RPMI7951 (cell line): Measurements from ENCODE around the gene BUD31. TPM values are rescaled to one million over a fixed set of nuclear protein-coding genes. Genes with fewer than 3 reads are reported as not detected.
A peak's percentile ranks its signal among the peaks of the same experiment; 100 is the strongest.
"Not testable (repeated sequence)": the region's sequence is repeated elsewhere in the genome, so short reads cannot be mapped to it uniquely, and the experiment has no call there.

Experiments used
- DNase-seq: peaks from one replicate; pipeline ENCODE4 v3.0.0-alpha.2; 2012; ENCODE audit warnings: low read depth
- total RNA-seq: library from RNA; depleted of rRNA; stranded (reverse); fragments of >200 nt; shearing (Covaris generic); gene quantifications from 2 replicates; pipeline ENCODE4 v1.2.3, GENCODE V29; 2014

The BUD31 gene
- total RNA-seq, 1 experiment from 2014 or later, result 240 TPM

DNA sequence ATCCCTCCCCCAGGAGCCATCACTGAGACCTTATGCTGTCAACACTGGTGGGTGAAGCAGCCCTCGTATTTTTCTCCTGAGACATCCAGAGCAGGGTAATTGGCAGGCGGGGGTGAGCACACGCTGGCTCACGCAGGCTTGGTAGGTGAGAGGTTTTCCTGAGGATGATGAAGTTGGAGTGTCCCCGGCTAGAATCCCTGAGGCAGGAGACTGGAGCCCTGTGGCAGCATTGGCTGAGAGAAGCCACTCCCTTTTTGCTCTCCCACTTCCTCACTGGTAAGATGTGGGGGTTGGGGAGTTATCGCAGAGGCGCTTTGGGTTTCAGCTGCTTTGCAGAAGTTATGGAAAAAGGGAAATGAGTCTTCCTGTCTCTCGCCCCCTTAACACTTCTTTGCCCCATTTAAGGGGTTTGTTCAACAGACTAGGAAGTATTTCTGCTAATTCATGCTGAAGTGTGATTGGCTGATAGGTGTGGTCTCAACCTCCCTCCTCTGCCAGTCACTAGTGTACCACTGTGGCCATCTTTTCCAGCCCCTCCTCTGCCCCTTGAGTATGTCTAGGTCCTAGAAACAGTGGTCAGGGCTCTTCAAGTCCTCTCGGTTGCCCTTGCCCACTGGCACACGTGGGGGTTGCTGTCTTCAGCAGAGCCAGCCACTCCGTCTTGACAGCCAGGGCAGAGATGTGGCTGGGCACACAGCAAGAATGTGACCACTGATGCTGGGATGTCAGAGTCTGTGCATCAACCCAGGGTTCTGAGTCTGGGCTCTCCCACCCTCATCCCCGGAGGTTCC lies 28.5 kb upstream of the BUD31 start:
- peak; percentile 76 for DNase-seq

- DNase-seq, result peak; percentile 63
Observed at GRCh38 chr7:99380823-99381663, 27.7 kb upstream of the BUD31 start.

DNA sequence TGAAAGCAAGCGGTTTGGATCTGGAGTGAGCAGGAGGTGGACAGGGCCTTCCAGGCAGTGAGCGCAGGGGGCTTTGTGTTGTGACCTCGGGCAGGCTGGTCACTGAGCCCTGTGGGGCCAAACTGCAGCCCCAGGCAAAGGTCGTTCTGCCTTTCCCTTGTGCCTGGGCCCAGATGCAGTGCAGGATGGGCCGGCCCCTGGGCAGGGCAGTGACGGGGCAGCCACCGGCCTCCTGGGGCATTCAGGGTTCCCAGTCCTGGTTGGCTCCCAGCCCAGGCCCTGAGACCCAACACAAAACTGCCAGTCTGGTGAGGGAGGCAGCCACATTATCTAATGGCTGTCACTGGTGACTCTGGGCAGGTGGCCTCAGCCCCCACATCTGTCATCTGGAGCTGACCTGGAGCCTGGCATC lies 27.1 kb upstream of the BUD31 start:
- no peak for DNase-seq

- DNase-seq, result no peak
Observed at GRCh38 chr7:99383203-99383602, 25.6 kb upstream of the BUD31 start.

DNA sequence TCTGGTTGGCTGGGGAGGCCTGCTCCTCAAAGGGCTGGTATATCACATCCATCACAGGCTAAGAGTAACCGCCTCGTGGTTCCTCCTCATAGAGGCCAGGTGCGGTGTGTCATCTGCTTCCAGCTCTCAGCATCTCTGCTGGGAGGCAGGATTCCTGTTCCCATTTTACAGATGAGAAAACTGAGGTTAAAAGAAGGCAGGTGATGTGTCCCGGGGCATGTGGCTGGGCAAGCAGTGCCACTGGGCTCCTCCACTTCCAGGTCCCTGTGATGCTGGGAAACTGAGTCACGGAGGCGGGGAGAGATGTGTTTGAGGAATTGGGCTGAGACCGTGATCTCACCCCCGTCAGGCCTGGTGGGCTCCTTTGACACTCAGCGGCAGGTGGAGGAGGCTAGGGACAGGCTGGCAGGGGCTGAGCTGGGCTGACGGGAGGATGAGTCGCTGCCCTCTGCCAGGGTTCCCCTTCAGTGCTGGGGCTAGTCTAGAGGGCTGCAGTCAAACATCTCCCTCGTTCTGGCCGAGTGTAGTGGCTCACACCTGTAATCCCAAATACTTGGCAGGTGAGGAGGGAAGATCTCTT lies 24.9 kb upstream of the BUD31 start:
- DNase-seq, result no peak

DNA sequence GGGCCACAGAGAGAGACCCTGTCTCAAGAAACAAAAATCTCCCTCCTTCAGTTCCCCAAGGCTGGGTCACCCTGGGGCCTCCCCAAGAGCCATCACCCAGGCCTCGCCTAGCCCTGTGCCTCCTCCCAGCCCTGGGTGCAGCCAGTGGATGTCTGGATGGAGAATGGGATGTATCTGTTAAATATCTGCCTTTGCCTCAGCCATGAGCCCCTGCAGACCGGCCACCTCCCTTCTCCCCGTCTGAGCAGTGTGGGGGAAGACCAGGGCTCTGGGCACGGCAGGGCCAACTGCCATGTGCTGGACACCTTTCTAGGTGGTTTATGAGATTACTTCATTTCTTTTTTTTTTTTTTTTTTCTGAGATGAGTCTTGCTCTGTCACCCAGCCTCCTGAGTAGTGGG lies 24.2 kb upstream of the BUD31 start:
- DNase-seq, result no peak

DNA sequence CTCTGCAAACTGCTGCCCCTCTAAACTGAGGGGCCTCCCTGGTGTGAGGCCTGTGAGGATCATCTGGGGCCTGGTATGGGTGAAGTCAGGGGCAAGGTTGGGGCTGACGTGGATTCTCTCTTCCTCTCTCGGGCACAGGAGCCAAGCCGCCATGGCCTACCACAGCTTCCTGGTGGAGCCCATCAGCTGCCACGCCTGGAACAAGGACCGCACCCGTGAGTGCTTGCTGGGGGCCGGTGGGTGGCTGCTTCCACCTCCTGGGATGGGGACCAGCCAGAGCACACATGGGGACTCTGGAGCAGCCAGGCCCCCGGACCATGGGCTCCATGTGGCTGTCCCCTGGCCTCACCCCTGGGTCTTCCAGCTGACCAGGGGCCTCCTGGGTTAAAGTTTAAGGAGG lies 23.2 kb upstream of the BUD31 start:
- no peak for DNase-seq

DNA sequence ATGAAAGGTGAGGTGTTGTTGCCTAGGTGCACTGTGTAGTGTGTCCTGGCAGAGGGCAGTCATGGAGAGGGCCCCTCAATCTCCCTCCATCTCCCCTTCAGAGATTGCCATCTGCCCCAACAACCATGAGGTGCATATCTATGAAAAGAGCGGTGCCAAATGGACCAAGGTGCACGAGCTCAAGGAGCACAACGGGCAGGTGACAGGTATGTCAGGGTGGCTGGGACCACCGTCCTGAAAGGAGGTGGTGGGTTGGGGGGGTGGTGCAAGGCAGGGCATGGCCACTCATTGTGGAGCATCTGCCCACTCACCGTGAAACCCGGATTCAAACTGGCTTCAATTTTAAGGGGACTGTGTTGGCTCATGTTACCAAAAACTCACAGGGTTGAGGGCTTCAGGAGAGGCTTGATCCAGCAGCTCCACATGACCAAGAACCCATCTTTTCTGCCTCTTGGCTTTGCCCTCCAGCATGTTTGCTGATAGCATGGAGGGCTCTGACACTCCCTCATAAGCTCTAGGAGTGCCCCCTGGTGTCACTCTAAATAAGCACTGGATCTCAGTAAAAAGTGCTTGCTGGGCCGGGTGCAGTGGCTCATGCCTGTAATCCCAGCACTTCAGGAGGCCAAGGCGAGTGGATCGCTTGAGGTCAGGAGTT lies 22.1 kb upstream of the BUD31 start:
- peak; percentile 59 for DNase-seq

- not testable (repeated sequence) for DNase-seq
Observed at GRCh38 chr7:99387239-99387635, 21.5 kb upstream of the BUD31 start.

DNA sequence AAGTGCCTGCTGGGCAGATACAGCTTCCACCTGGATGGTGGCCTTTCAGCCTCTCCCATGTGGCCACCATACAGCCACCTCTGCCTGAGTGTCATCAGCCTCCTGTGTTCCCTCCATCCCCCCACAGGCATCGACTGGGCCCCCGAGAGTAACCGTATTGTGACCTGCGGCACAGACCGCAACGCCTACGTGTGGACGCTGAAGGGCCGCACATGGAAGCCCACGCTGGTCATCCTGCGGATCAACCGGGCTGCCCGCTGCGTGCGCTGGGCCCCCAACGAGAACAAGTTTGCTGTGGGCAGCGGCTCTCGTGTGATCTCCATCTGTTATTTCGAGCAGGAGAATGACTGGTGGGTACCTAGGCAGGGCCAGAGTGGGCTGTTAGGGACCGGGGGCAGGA lies 20.9 kb upstream of the BUD31 start:
- no peak for DNase-seq

GRCh38 chr7:99389772-99390171 lies 19.0 kb upstream of the BUD31 start:
- DNase-seq, result no peak

GRCh38 chr7:99390941-99391602 lies 17.7 kb upstream of the BUD31 start:
- no peak for DNase-seq

DNA sequence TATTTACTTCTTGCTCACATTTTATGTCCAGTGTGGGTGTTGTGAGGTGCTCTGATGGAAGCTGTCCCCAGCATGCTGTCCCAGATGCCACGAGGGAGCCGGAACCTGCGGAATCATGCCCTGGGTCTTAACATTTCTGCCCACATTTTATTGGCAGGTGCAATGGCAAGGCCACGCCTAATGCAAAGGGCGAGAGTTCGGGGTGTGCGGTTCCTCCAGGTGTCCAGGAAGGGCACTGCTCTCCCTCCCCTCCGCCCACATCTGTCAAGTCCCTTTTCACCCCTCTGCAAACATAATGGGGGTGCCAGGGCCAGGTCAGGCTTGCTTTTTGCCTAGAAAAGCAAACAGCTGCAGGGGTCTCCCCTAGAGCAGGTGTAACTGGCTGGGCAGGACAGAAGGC lies 16.7 kb upstream of the BUD31 start:
- no peak for DNase-seq

GRCh38 chr7:99392659-99393354 lies 16.0 kb upstream of the BUD31 start:
- no peak for DNase-seq

- DNase-seq, result no peak
Observed at GRCh38 chr7:99393355-99394187, 15.2 kb upstream of the BUD31 start.

DNA sequence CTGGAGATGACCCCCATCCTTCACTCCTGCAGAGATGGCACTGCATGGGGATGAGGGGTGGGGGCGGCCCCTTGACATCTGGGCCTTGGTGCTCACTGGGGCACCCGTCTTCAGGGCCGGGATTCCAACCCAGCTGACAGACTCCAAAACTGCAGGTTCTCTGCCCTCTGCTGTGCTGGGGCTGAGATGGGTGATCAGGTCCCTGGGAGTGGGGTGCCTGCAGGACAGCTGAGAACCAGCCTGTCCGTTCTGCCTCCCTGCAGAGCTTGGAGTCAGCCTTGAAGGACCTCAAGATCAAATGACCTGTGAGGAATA lies 14.6 kb upstream of the BUD31 start:
- no peak for DNase-seq

- no peak for DNase-seq
Observed at GRCh38 chr7:99395616-99396327, 13.0 kb upstream of the BUD31 start.

DNA sequence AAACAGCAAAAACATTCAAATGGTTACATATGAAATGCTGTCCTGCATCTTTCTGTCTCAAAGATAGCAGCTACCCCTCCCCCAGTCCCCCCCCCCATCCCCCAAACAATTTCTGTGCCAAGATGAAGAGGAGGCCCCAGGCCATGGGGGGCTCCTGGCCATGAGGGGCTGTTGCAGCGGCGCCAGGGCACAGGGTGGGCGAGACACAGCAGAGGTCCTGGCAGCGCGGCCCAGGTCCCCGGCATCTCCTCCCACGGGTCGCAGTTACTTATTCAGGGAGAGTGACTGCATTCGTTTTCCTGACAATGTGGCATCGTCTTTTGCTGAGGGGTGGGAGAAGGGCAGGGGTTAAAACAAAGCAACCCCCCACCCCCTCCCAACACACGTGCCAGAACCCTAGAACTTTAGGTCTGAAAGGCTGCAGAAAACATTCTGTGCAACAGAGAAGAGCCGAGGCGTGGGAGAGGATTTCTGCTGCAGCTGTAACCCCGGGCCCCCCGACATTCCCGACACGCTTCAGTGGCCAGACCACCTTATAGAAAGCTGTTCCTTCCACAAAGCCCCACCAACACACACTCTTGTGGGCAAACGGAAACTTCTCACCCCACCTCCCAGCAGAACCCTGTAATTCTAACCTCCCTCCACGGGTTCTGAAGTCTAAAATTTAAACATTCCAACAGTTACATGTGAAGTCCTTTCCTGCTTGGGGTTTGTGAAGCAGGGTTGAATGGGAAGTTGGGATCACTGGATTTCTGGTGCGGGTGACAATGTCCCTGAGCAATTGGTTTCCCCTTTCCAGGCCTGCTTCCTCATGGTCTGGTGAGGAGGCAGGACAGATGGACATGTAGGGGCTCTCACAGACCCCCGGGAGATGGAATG lies 12.1 kb upstream of the BUD31 start:
- no peak for DNase-seq
